ENCODE results near the gene PYGO1.
"Not testable (repeated sequence)": the region's sequence is repeated elsewhere in the genome, so short reads cannot be mapped to it uniquely, and the experiment has no call there.

The PYGO1 gene

GRCh38 chr15:55601374-55601773 is 13.2 kb upstream of the PYGO1 start:
- H3K9me3 ChIP-seq (ENCODE audit: control insufficient read depth, low read depth, low read length), result no peaks in the 10 kb centered on the region
- H3K9ac ChIP-seq (ENCODE audit: low read length), result no peak overlapping the region
- H3K27ac ChIP-seq (ENCODE audit: low read length), result no peak overlapping the region
- H3K4me1 ChIP-seq (ENCODE audit: control insufficient read depth, low read depth, low read length), result no peaks in the 10 kb centered on the region
- H3K27me3 ChIP-seq (ENCODE audit: control insufficient read depth, insufficient read depth, low read length), result no peaks in the 10 kb centered on the region
- no peak overlapping the region for H3K4me3 ChIP-seq (ENCODE audit: low read length)
- H3K36me3 ChIP-seq (ENCODE audit: control insufficient read depth, low read depth, low read length), result no peaks in the 10 kb centered on the region

- Histone ChIP-seq H3K4me3 (ENCODE audit: low read length) (no peak overlapping the region), H3K36me3 (ENCODE audit: control insufficient read depth, low read depth, low read length) (no peaks in the 10 kb centered on the region), H3K27me3 (ENCODE audit: control insufficient read depth, insufficient read depth, low read length) (no peaks in the 10 kb centered on the region), H3K9me3 (ENCODE audit: control insufficient read depth, low read depth, low read length) (no peaks in the 10 kb centered on the region), H3K4me1 (ENCODE audit: control insufficient read depth, low read depth, low read length) (no peaks in the 10 kb centered on the region), H3K27ac (ENCODE audit: low read length) (no peak overlapping the region), H3K9ac (ENCODE audit: low read length) (no peak overlapping the region)
These were observed 11.3 kb upstream of the PYGO1 start for GRCh38 chr15:55599439-55599838.

GRCh38 chr15:55593019-55593418 is 4.9 kb upstream of the PYGO1 start:
- H3K36me3 ChIP-seq (ENCODE audit: control insufficient read depth, low read depth, low read length); H3K9me3 ChIP-seq (ENCODE audit: control insufficient read depth, low read depth, low read length); H3K9ac ChIP-seq (ENCODE audit: low read length); H3K4me1 ChIP-seq (ENCODE audit: control insufficient read depth, low read depth, low read length); H3K4me3 ChIP-seq (ENCODE audit: low read length); H3K27ac ChIP-seq (ENCODE audit: low read length): not testable (repeated sequence)
- H3K27me3 ChIP-seq (ENCODE audit: control insufficient read depth, insufficient read depth, low read length), result peaks cover 22% of the 10 kb centered on the region

DNA sequence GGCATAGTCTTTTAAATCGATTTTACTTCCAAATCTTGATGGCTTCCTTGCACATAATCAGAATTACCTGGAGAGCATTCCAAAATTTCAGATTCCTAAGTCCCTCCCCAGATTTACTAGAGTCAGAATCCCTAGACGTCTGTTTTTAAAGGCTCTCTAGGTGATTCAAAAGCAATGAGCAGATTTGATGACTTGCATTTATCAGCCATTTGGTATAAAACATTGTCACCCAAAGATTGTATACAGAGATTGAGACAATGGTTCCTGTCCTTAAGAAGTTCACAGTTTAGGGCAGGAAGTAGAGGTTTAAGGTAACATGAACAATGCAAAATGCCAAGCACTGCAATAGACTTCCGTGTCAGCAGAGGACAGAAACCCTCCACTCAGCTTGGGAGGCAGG is 2.6 kb upstream of the PYGO1 start:
- no peak overlapping the region for H3K27ac ChIP-seq (ENCODE audit: low read length)
- no peaks in the 10 kb centered on the region for H3K36me3 ChIP-seq (ENCODE audit: control insufficient read depth, low read depth, low read length)

GRCh38 chr15:55589287-55589686 is 1.1 kb upstream of the PYGO1 start:
- H3K9ac ChIP-seq (ENCODE audit: low read length), result no peak overlapping the region
- no peaks in the 10 kb centered on the region for H3K9me3 ChIP-seq (ENCODE audit: control insufficient read depth, low read depth, low read length)
- no peaks in the 10 kb centered on the region for H3K36me3 ChIP-seq (ENCODE audit: control insufficient read depth, low read depth, low read length)
- H3K4me1 ChIP-seq (ENCODE audit: control insufficient read depth, low read depth, low read length), result no peaks in the 10 kb centered on the region
- no peak overlapping the region for H3K27ac ChIP-seq (ENCODE audit: low read length)
- peaks cover 46% of the 10 kb centered on the region for H3K27me3 ChIP-seq (ENCODE audit: control insufficient read depth, insufficient read depth, low read length)
- peak overlapping the region; percentile 78 for H3K4me3 ChIP-seq (ENCODE audit: low read length)

More for the DNA sequence above, 2.6 kb upstream of the PYGO1 start:
- no peak overlapping the region for H3K4me3 ChIP-seq (ENCODE audit: low read length)
- H3K27me3 ChIP-seq (ENCODE audit: control insufficient read depth, insufficient read depth, low read length), result peaks cover 42% of the 10 kb centered on the region
- H3K4me1 ChIP-seq (ENCODE audit: control insufficient read depth, low read depth, low read length), result no peaks in the 10 kb centered on the region
- H3K9me3 ChIP-seq (ENCODE audit: control insufficient read depth, low read depth, low read length), result no peaks in the 10 kb centered on the region
- no peak overlapping the region for H3K9ac ChIP-seq (ENCODE audit: low read length)

DNA sequence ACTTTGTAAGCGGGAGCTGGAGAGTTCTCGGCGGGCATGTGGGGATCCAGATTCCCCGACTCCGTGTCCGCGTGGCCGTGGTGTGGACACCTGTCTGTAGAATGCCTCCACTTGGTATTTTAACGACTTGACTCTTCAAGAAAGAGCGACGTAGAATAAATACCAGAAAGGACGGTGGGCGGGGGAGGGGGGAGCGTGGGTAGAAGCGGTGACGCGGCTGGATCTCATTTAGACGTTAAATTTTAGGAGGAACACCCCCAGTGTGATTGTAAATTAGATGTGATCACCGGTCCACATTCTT is 620 bp upstream of the PYGO1 start:
- peak overlapping the region; percentile 78 for H3K4me3 ChIP-seq (ENCODE audit: low read length)
- H3K36me3 ChIP-seq (ENCODE audit: control insufficient read depth, low read depth, low read length), result no peaks in the 10 kb centered on the region
- no peaks in the 10 kb centered on the region for H3K9me3 ChIP-seq (ENCODE audit: control insufficient read depth, low read depth, low read length)
- H3K4me1 ChIP-seq (ENCODE audit: control insufficient read depth, low read depth, low read length), result no peaks in the 10 kb centered on the region
- H3K27me3 ChIP-seq (ENCODE audit: control insufficient read depth, insufficient read depth, low read length), result peaks cover 46% of the 10 kb centered on the region
- H3K27ac ChIP-seq (ENCODE audit: low read length), result no peak overlapping the region
- H3K9ac ChIP-seq (ENCODE audit: low read length), result peak overlapping the region; percentile 55

DNA sequence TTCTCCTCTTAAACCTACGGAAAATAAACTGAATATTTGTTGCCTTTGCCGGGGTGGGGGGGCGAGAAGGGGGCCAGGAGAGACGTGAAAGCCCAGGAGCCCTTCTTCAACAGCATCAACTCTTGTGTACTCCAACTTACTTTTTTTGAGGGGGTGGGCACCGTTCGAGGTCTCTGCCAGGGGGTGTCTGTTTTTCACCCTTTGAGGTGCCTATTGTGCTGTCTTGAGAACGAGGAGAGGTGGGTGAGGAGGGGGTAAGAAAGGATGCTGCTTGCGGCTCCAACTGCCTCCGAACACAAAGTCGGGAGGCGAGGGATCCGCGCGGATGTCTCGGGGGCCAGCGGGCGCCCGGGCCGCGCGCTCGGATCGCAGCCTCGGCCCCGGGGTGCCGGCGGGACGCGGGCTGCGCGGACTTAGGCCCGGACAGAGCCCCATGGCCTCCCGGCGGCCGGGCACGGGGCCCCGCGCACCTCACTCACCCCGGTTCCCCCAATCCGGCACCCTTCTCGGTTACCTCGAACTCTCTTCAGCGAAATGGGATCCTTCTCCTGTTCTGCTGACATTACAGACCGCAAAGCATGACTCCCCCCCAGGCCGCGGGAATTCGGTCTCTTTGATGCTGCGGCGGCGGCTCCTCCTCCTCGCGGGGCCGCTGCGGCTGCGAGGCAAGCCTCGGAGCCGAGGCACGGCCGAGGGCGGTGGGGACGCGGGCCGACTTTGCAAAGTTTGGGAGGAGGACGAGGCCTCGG is 650 bp downstream of the PYGO1 start:
- no peaks in the 10 kb centered on the region for H3K9me3 ChIP-seq (ENCODE audit: control insufficient read depth, low read depth, low read length)
- peaks cover 46% of the 10 kb centered on the region for H3K27me3 ChIP-seq (ENCODE audit: control insufficient read depth, insufficient read depth, low read length)
- H3K36me3 ChIP-seq (ENCODE audit: control insufficient read depth, low read depth, low read length), result no peaks in the 10 kb centered on the region
- H3K27ac ChIP-seq (ENCODE audit: low read length), result no peak overlapping the region
- peak overlapping the region; percentile 52 for H3K4me3 ChIP-seq (ENCODE audit: low read length)
- H3K9ac ChIP-seq (ENCODE audit: low read length), result peak overlapping the region; percentile 22
- H3K4me1 ChIP-seq (ENCODE audit: control insufficient read depth, low read depth, low read length), result no peaks in the 10 kb centered on the region

DNA sequence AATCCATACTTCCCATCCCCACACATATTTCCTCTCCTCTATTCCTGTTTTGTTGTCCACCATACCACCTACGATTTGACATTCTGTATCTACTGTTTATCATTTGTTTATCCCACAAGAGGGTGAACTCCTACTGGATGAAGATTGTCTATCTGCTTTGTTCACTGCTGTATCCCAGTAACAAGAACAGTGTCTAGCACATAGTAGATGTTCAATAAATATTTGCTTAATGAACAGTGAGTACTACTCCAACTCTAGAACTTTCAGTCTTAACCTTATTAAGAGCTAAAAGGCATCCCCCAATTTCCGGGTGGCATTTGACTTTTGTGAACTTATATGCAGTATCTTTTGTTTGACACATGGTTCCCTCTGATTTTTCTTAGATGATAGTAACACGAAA is 1.3 kb downstream of the PYGO1 start:
- Histone ChIP-seq H3K9ac (ENCODE audit: low read length) (no peak overlapping the region), H3K27me3 (ENCODE audit: control insufficient read depth, insufficient read depth, low read length) (peaks cover 46% of the 10 kb centered on the region), H3K9me3 (ENCODE audit: control insufficient read depth, low read depth, low read length) (no peaks in the 10 kb centered on the region), H3K4me3 (ENCODE audit: low read length) (peak overlapping the region; percentile 52), H3K27ac (ENCODE audit: low read length) (no peak overlapping the region), H3K36me3 (ENCODE audit: control insufficient read depth, low read depth, low read length) (no peaks in the 10 kb centered on the region), H3K4me1 (ENCODE audit: control insufficient read depth, low read depth, low read length) (no peaks in the 10 kb centered on the region)

- Histone ChIP-seq H3K36me3 (ENCODE audit: control insufficient read depth, low read depth, low read length) (no peaks in the 10 kb centered on the region), H3K27me3 (ENCODE audit: control insufficient read depth, insufficient read depth, low read length) (no peaks in the 10 kb centered on the region), H3K4me1 (ENCODE audit: control insufficient read depth, low read depth, low read length) (no peaks in the 10 kb centered on the region), H3K9ac (ENCODE audit: low read length) (no peak overlapping the region), H3K27ac (ENCODE audit: low read length) (no peak overlapping the region), H3K9me3 (ENCODE audit: control insufficient read depth, low read depth, low read length) (no peaks in the 10 kb centered on the region), H3K4me3 (ENCODE audit: low read length) (no peak overlapping the region)
These were observed 11.2 kb downstream of the PYGO1 start for GRCh38 chr15:55576943-55577342.

GRCh38 chr15:55574096-55574495 is 14.0 kb downstream of the PYGO1 start:
- no peaks in the 10 kb centered on the region for H3K4me1 ChIP-seq (ENCODE audit: control insufficient read depth, low read depth, low read length)
- no peak overlapping the region for H3K27ac ChIP-seq (ENCODE audit: low read length)
- H3K4me3 ChIP-seq (ENCODE audit: low read length), result no peak overlapping the region
- no peak overlapping the region for H3K9ac ChIP-seq (ENCODE audit: low read length)
- H3K27me3 ChIP-seq (ENCODE audit: control insufficient read depth, insufficient read depth, low read length), result no peaks in the 10 kb centered on the region
- H3K9me3 ChIP-seq (ENCODE audit: control insufficient read depth, low read depth, low read length), result no peaks in the 10 kb centered on the region
- no peaks in the 10 kb centered on the region for H3K36me3 ChIP-seq (ENCODE audit: control insufficient read depth, low read depth, low read length)

- Histone ChIP-seq H3K4me3 (ENCODE audit: low read length) (no peak overlapping the region), H3K36me3 (ENCODE audit: control insufficient read depth, low read depth, low read length) (no peaks in the 10 kb centered on the region), H3K9ac (ENCODE audit: low read length) (no peak overlapping the region), H3K27ac (ENCODE audit: low read length) (no peak overlapping the region), H3K27me3 (ENCODE audit: control insufficient read depth, insufficient read depth, low read length) (no peaks in the 10 kb centered on the region), H3K9me3 (ENCODE audit: control insufficient read depth, low read depth, low read length) (no peaks in the 10 kb centered on the region), H3K4me1 (ENCODE audit: control insufficient read depth, low read depth, low read length) (no peaks in the 10 kb centered on the region)
These were observed 14.9 kb downstream of the PYGO1 start for GRCh38 chr15:55573224-55573623.

DNA sequence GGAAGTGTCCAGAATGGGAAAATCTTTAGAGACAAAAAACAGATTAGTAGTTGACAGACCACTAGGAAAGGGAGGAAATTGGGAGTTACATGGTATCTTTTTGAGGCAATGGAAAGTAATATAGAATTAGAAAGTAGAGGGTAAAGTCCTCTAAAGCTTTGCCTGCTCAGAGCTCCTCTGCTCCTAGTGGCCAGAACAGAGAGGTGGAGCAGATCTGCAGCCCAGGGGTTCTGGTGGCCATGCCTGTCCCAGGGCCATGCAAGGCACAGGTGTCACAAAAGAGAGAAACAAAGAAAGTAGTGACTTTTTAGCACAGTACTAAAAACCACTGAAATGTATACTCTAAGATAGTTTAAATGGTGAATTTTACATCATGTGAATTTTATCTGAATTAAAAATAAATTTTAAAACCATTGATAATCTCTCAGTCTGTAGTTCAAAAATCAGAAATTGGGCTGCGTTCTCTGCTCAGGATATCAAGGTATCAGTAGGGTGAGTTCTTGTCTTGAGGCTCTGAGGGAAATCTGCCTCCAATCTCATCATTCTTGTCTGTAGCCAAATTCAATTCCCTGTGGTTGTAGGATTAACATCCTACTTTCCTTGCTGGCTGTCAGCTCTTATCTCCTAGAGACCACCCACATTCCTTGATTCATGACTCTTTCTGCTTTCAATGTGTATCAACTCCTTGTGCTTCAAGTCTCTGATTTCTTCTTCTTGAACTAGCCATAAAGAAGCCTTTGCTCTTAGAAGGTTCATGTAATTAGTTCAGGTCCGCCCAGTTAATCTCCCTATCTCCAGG is 23.6 kb downstream of the PYGO1 start:
- H3K27me3 ChIP-seq (ENCODE audit: control insufficient read depth, insufficient read depth, low read length), result no peaks in the 10 kb centered on the region
- H3K36me3 ChIP-seq (ENCODE audit: control insufficient read depth, low read depth, low read length), result no peaks in the 10 kb centered on the region
- no peak overlapping the region for H3K4me3 ChIP-seq (ENCODE audit: low read length)
- H3K27ac ChIP-seq (ENCODE audit: low read length), result no peak overlapping the region
- no peaks in the 10 kb centered on the region for H3K9me3 ChIP-seq (ENCODE audit: control insufficient read depth, low read depth, low read length)
- H3K9ac ChIP-seq (ENCODE audit: low read length), result no peak overlapping the region
- H3K4me1 ChIP-seq (ENCODE audit: control insufficient read depth, low read depth, low read length), result no peaks in the 10 kb centered on the region
